Stimulated activated naive CD4-positive, alpha-beta T cell (primary cell): ENCODE results near the gene ACE2.

Source experiments
- DNase-seq, 6 experiments: peaks; one replicate each; lab custom pipeline; 2025; lab: John Stamatoyannopoulos, UW

ACE2 gene

DNA sequence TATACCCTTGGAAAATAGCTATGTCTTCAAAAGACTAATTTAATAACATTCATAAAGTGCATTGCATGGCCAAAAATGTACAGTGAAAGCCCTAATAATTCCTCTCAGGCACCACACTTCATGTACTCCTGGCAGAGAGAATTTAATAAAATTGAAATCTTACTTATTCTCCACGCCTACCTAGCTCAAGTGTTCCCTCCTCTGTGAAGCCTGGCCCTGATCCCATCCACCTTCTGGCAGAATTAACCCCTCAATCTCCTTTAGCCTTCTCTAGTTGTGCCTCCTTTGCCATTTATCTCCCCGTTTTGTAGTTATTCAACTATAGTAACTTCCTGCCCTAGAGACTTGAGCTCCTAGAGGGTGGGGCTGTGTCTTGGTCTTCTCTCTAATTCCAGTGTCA is 26.7 kb downstream of the ACE2 start:
- DNase-seq: no peak

- no peak for DNase-seq
These were observed 30.6 kb downstream of the ACE2 start for GRCh38 chrX:15570145-15570544.

DNA sequence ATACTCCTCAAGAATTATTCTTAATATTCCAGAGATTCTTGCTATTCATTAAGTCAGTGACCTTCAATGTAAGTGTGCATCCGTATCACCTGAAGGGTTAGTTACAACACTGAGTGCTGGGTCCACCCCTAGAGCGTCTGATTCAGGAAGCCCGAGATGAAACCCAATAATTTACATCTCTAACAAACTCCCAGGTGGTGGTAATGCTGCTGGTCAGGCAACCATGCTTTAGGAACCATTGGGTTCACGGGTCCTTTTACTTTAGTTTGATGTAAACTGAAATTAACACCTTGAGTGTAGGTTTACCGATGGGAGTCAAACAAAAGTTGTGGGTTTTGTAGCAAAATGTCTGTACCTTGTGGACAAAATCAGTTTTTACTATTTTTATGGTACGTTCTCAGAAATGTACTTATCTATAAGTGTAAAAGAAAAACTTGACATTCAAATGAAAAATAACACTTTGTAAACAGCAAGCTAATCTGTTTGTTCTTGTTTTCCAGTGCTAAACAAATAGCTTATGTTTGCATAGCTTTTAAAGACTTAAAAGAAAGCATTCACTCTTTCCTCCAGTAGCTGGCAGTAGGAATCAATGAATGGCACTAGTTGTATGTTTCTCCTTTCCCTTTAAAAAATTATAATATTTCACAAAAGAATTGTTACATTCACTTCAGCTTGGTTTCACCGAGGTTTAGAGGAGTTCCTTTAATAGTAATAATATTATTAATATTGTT is 32.7 kb downstream of the ACE2 start:
- DNase-seq: no peak

- DNase-seq: no peak
These were observed 33.5 kb downstream of the ACE2 start for GRCh38 chrX:15567267-15567666.

DNA sequence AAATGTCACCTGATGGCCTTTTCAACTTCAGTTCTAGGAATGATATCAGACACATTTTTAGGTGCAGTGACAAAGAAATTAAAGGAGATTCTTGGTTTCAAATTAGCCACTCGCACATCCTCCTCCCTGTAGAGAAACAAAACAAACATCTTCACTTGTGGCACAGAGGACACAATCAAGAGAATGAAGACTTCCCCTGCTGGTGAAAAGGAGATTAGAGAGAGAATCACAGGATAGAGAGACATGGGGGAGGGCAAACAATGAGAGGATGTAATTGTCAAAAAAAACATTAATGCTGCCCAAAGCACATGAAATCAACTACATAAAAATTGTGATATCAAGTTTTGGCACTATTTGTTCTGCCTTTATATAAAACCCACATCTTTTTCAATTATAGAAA is 34.5 kb downstream of the ACE2 start:
- no peak for DNase-seq

- DNase-seq: no peak
These were observed 35.7 kb downstream of the ACE2 start for GRCh38 chrX:15564981-15565579.

GRCh38 chrX:15563056-15563455 is 37.7 kb downstream of the ACE2 start:
- DNase-seq: no peak

DNA sequence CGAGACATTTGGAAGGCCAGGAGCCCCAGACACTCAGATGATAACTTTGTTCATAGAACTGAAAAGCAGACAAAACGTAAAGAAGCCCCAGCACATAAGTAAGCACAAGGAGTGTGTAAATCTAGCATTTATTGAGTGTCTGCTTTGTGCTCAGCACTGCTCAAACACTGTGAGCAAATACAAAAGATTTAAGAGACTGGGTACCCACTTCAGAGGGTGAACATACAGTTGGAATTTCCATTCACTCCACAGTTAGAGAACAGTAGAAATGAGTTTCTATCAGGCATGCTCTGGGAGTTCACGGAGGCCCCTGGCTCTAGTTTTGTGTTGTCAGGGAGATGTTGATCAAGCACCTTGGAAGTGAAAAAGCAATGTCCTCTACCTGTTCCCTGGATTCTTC is 39.8 kb downstream of the ACE2 start:
- DNase-seq: no peak

- DNase-seq: no peak
These were observed 41.5 kb downstream of the ACE2 start for GRCh38 chrX:15559227-15559626.

DNA sequence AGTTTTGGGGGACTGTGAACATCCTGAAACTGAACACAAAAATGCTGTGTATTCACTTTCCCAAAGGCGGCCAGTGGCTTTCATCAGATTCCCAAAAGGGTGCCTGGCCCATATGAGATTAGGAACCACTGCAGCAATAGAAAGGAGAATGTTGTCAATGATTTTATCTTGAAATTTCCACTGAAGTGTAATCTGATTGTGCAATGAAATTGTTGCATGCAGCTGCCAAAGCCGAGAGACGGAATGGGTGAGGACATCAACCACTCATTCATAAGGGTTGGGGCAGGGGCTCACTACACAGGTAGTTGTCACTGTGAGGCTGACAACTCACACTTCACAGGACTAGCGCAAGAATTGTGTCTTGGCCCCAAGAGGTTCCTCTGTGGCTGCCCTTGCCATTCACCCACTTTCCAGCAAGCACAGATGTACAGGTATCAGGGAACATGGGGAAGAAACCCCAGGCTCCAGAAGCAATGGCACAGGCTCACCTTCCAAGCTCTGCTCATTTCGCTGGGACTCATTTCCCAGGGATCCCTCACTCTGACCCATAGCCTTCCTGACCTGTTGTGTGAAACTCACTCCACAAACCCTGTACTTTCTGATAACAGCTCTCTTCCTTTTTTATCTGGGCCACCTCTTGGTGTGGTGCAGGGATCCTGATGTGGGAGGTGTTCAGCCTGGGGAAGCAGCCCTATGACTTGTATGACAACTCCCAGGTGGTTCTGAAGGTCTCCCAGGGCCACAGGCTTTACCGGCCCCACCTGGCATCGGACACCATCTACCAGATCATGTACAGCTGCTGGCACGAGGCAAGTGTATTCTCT is 51.4 kb downstream of the ACE2 start:
- no peak for DNase-seq

DNA sequence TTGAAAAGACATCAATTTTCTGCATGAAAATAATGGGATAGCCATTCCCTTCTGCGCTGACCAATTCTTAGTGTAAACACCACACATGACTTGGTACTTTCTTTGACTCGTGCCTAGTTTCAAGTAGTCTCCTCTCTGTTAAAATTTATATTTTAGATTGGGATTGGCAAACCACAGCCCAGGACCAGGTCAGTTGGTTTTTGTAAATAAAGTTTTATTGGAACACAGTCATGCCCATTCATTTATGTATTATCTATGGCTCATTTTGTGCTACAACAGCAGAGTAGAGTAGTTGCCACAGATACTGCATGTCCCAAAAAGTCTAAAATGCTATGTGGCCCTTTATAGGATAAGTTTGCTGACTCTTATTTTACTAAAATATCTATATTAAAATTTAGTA is 53.4 kb downstream of the ACE2 start:
- no peak for DNase-seq

- DNase-seq: no peak
These were observed 54.0 kb downstream of the ACE2 start for GRCh38 chrX:15546745-15547144.

DNA sequence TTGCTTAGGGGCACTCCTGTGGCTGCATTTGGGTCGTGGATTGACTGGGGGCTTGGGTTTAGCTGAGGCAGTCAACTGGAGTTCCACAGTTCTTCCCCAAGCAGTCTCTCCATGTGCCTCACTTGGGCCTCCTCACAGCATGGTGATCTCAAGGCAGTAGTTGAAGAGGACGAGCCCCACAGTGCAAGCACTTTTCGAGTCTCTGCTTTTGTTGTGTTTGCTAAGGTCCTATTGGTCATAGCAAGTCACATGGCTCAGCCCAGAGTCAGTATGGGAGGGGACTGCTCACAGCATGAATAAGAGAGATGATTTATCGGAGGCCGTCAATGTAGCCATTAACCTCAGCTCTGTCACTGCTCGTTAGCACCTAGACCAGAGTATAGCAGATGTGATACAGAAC is 70.4 kb downstream of the ACE2 start:
- DNase-seq: no peak

GRCh38 chrX:15529165-15529564 is 71.6 kb downstream of the ACE2 start:
- DNase-seq: no peak

- no peak for DNase-seq
These were observed 74.9 kb downstream of the ACE2 start for GRCh38 chrX:15525664-15526416.

DNA sequence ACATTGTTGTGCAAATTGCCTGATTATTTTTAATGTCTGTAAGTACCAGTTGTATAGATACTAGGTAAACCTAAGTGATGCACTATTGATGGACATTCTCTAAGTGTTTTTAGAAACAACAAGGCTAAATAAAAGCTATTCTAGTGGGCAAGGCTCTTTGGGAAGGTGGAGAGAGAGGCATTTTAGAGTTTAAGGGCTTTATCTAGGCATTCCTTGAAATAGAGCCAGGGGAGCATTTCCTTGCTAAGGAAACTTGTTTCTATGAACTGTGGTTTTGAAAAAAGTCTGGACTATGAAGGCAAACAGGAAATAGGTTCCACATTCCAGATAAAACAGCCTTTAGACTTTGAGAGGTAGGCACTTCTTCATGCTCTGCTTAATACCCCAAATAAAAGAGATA is 76.3 kb downstream of the ACE2 start:
- no peak for DNase-seq

DNA sequence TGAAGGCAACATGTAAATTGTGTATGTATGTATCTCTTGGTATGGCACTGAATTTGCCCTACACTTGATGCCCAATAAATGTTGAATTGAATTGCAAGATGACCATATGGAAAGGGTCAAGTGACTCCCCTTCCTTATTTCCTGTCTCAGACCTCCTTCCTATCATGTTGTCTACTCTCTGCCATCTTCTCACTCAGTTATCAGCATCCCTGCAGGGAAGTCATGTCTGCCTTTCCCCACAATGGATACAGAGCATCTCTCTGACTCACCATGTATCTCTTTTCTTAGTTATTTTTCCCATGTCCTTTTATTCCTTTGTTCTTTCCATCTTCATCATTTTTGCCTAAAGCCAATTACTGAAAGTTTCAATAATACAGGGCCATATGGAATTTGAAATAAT is 77.7 kb downstream of the ACE2 start:
- DNase-seq: no peak

DNA sequence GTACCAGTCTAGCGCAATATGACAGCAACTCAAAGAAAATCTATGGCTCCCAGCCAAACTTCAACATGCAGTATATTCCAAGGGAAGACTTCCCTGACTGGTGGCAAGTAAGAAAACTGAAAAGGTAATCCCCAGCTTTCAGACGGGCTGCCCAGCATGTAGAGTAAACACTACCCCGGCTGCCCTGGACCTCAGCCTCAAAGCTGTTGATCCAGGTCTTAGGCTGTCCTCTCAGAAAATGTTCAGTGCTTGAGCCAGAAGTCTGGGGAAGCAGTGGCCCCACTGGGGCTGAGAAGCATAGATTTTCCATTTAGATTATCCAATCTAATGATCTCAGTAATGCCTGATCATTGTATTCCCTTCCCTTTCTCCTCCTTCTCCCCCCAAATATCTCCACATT is 78.3 kb downstream of the ACE2 start:
- no peak for DNase-seq

DNA sequence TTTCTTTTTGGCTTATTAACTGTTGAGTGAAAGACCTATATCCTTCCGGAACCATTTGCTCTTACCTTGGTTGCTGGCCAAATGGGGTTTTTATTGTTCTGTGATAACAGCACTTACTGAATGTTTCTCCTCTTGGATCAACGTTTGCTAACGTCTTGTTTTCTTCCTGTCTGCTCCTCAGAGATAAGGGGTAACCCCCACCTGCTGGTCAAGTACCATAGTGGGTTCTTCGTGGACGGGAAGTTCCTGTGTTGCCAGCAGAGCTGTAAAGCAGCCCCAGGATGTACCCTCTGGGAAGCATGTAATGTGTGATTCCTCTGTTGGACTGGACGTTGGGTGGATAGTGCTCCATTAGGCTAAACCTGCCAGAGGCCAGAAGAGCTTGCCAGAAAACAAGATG is 84.8 kb downstream of the ACE2 start:
- DNase-seq: no peak

GRCh38 chrX:15514279-15514678 is 86.5 kb downstream of the ACE2 start:
- DNase-seq: no peak

- no peak for DNase-seq
These were observed 88.3 kb downstream of the ACE2 start for GRCh38 chrX:15512401-15512965.

DNA sequence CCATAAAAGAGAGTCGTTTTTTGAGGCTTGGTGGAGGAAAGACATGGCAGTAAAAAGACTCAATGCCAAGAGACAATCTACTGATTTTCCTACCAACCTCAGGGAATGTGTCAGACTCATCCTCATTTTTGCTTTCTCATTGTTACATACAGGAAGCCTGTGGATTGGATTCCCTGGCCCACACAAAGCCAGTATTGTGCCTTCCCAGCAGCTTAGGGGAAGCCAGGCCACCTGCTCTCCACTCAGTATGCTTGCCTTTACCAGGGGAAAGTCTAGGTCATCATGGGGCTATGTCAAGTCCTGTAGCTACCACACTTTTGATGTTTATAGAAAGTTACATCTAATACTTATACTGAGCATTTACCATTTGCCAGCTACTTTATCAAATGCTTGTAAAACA is 89.2 kb downstream of the ACE2 start:
- DNase-seq: no peak
